ENCODE data around the gene RPS6KC1.
"Not testable (repeated sequence)": the region's sequence is repeated elsewhere in the genome, so short reads cannot be mapped to it uniquely, and the experiment has no call there.

Gene RPS6KC1

GRCh38 chr1:213106298-213106697 lies 55.3 kb downstream of the RPS6KC1 start:
- no peak for DNase-seq (ENCODE audit: low spot score)

GRCh38 chr1:213107613-213108012 lies 56.6 kb downstream of the RPS6KC1 start:
- no peak for DNase-seq (ENCODE audit: low spot score)

GRCh38 chr1:213110349-213111300 lies 59.6 kb downstream of the RPS6KC1 start:
- DNase-seq (ENCODE audit: low spot score): no peak

GRCh38 chr1:213111502-213111901 lies 60.5 kb downstream of the RPS6KC1 start:
- no peak for DNase-seq (ENCODE audit: low spot score)

GRCh38 chr1:213112723-213113122 lies 61.7 kb downstream of the RPS6KC1 start:
- not testable (repeated sequence) for DNase-seq (ENCODE audit: low spot score)

GRCh38 chr1:213117699-213118180 lies 66.7 kb downstream of the RPS6KC1 start:
- not testable (repeated sequence) for DNase-seq (ENCODE audit: low spot score)

- no peak for DNase-seq (ENCODE audit: low spot score)
Observed at GRCh38 chr1:213119794-213120193, 68.8 kb downstream of the RPS6KC1 start.

- DNase-seq (ENCODE audit: low spot score): peak; percentile 7
Observed at GRCh38 chr1:213120386-213120785, 69.3 kb downstream of the RPS6KC1 start.

- DNase-seq (ENCODE audit: low spot score): no peak
Observed at GRCh38 chr1:213120961-213121360, 69.9 kb downstream of the RPS6KC1 start.

GRCh38 chr1:213122514-213122929 lies 71.5 kb downstream of the RPS6KC1 start:
- peak; percentile 20 for DNase-seq (ENCODE audit: low spot score)

- DNase-seq (ENCODE audit: low spot score): no peak
Observed at GRCh38 chr1:213123087-213123486, 72.0 kb downstream of the RPS6KC1 start.

GRCh38 chr1:213123536-213123935 lies 72.5 kb downstream of the RPS6KC1 start:
- DNase-seq (ENCODE audit: low spot score): peak; percentile 16

GRCh38 chr1:213124590-213124989 lies 73.5 kb downstream of the RPS6KC1 start:
- no peak for DNase-seq (ENCODE audit: low spot score)

GRCh38 chr1:213125643-213126042 lies 74.6 kb downstream of the RPS6KC1 start:
- no peak for DNase-seq (ENCODE audit: low spot score)

- no peak for DNase-seq (ENCODE audit: low spot score)
Observed at GRCh38 chr1:213127074-213127473, 76.0 kb downstream of the RPS6KC1 start.

GRCh38 chr1:213131851-213132655 lies 81.0 kb downstream of the RPS6KC1 start:
- no peak for DNase-seq (ENCODE audit: low spot score)

- peak; percentile 46 for DNase-seq (ENCODE audit: low spot score)
Observed at GRCh38 chr1:213135572-213135971, 84.5 kb downstream of the RPS6KC1 start.

- DNase-seq (ENCODE audit: low spot score): no peak
Observed at GRCh38 chr1:213136190-213136917, 85.3 kb downstream of the RPS6KC1 start.

- DNase-seq (ENCODE audit: low spot score): no peak
Observed at GRCh38 chr1:213138391-213138790, 87.3 kb downstream of the RPS6KC1 start.

- DNase-seq (ENCODE audit: low spot score): no peak
Observed at GRCh38 chr1:213138892-213139291, 87.9 kb downstream of the RPS6KC1 start.

GRCh38 chr1:213148905-213149304 lies 97.9 kb downstream of the RPS6KC1 start:
- no peak for DNase-seq (ENCODE audit: low spot score)

GRCh38 chr1:213150090-213150489 lies 99.0 kb downstream of the RPS6KC1 start:
- DNase-seq (ENCODE audit: low spot score): not testable (repeated sequence)
